K562 (cell line): ENCODE measurements around the gene NMT2. TPM values are rescaled to one million over a fixed set of nuclear protein-coding genes. Genes with fewer than 3 reads are reported as not detected.

Experiments used
- CEBPB ChIP-seq: fragments of 450-650 bp; IDR thresholded peaks from 2 replicates; pipeline ENCODE4 v1.6.1; 2016; ENCODE audit warnings: missing genetic modification characterization, missing compliant biosample characterization
- HMGN3 ChIP-seq: IDR thresholded peaks from 2 replicates; pipeline ENCODE4 v1.6.1; 2011; ENCODE audit warnings: borderline replicate concordance, low read depth, mild to moderate bottlenecking, mixed read lengths, low read length; ENCODE audit not compliant: insufficient read length; ENCODE audit errors: extremely low read depth
- HNRNPH1 ChIP-seq: fragments of 200-400 bp; formaldehyde crosslinking; optimal IDR thresholded peaks from 2 replicates; pipeline ENCODE3; 2017; ENCODE audit warnings: low read depth, mild to moderate bottlenecking, low read length, moderate library complexity
- PBX2 ChIP-seq, 2 experiments: IDR thresholded peaks in 1 of 2; conservative IDR thresholded peaks in 1 of 2; 2 replicates each; pipeline ENCODE4 v1.6.1; 2016; ENCODE audit warnings: low read depth in 2 of 2, mild to moderate bottlenecking in 1 of 2, missing compliant biosample characterization in 1 of 2, missing genetic modification characterization in 1 of 2, moderate library complexity in 1 of 2
- PCBP1 ChIP-seq: fragments of 200-400 bp; formaldehyde crosslinking; IDR thresholded peaks from 2 replicates; pipeline ENCODE4 v1.6.1; 2018; ENCODE audit warnings: mild to moderate bottlenecking, low read depth, low read length; ENCODE audit not compliant: poor library complexity, severe bottlenecking
- RCOR1 ChIP-seq, 2 experiments: IDR thresholded peaks; 2 replicates each; pipeline ENCODE4 v1.6.1; 2012; ENCODE audit warnings: low read depth in 2 of 2, low read length in 2 of 2, borderline replicate concordance in 1 of 2, improper control_type of control experiment in 1 of 2
- SAP30 ChIP-seq: fragments of 200-600 bp; sonication (generic); IDR thresholded peaks from 2 replicates; pipeline ENCODE4 v1.6.1; 2012; ENCODE audit warnings: borderline replicate concordance, low read depth, mild to moderate bottlenecking, moderate library complexity, low read length, control low read depth, inconsistent platforms; ENCODE audit not compliant: insufficient read depth, poor library complexity, severe bottlenecking
- TAF15 ChIP-seq: fragments of 200-400 bp; formaldehyde crosslinking; IDR thresholded peaks from 2 replicates; pipeline ENCODE4 v1.6.1; 2017; ENCODE audit warnings: mild to moderate bottlenecking, low read depth, low read length, moderate library complexity
- TAF9B ChIP-seq: fragments of 450-650 bp; IDR thresholded peaks from 2 replicates; pipeline ENCODE4 v1.6.1; 2018; ENCODE audit warnings: mild to moderate bottlenecking; ENCODE audit not compliant: partially characterized antibody
- TRIM24 ChIP-seq, 2 experiments: fragments of 450-650 bp; IDR thresholded peaks; 2 replicates each; pipeline ENCODE4 v1.6.1; 2016
- ZNF316 ChIP-seq: fragments of 450-650 bp; IDR thresholded peaks from 2 replicates; pipeline ENCODE4 v1.6.1; 2016
- ZNF639 ChIP-seq, 2 experiments: fragments of 200-800 bp in 1 of 2; sonication (Bioruptor generic) in 1 of 2; sonication (generic) in 1 of 2; formaldehyde crosslinking in 1 of 2; IDR thresholded peaks in 1 of 2; conservative IDR thresholded peaks in 1 of 2; 2 replicates each; pipeline versions ENCODE4 v1.5.0 to v1.6.1; 2016 to 2020; ENCODE audit warnings: missing compliant biosample characterization in 1 of 2, missing genetic modification characterization in 1 of 2, missing genetic modification reagents in 1 of 2
- ZNF766 ChIP-seq: fragments of 200-800 bp; sonication (Bioruptor generic); conservative IDR thresholded peaks from 2 replicates; pipeline ENCODE4 v1.6.1; 2016; ENCODE audit warnings: missing genetic modification characterization, missing compliant biosample characterization
- polyA plus RNA-seq, 8 experiments: library from polyadenylated mRNA; depleted of rRNA in 4 of 8; stranded (reverse) in 5 of 8; unstranded in 3 of 8; fragments of >200 nt; fragmentation: Nextera tagmentation in 2 of 8; fragmentation: Illumina TruSeq in 1 of 8; extraction: Ambion mirVana in 2 of 8; extraction: Trizol in 1 of 8; gene quantifications; 2 replicates each; pipeline versions ENCODE4 v1.2.1 to v1.2.3, GENCODE V29; 2011 to 2014; ENCODE audit warnings: inconsistent platforms in 1 of 8, missing spikeins in 1 of 8
- total RNA-seq, 7 experiments: library from RNA; depleted of rRNA in 6 of 7; stranded (reverse); fragments of >200 nt in 6 of 7; fragmentation: Illumina TruSeq in 2 of 7; extraction: Trizol in 2 of 7; gene quantifications; 2 replicates each; pipeline versions ENCODE4 v1.2.1 to v1.2.3, GENCODE V29; 2011 to 2021; ENCODE audit warnings: low replicate concordance in 1 of 7

NMT2 gene
- total and polyA plus RNA-seq, 9 of the 15 experiments (the other 6 are each of a cell fraction or from before 2014, with no cell fraction given), result 5.2 to 15.9 (median 10.8) TPM

GRCh38 chr10:15137636-15138035 is 30.9 kb downstream of the NMT2 start (continued):
- TF ChIP-seq ZNF639 (CRISPR knock-in tag; conservative IDR thresholded peaks at IDR 0.05 in 1 of 2, IDR thresholded peaks at IDR 0.05 in 1 of 2) (0 out of 4 replicates have a peak, but pooled peaks of 1 of the 2 experiments have one; percentile 50), PCBP1 (no peak), TAF9B (no peak), HMGN3 (no peak), HNRNPH1 (no peak), ZNF766 (CRISPR knock-in tag) (0 out of 2 replicates have a peak, but pooled peaks have one; percentile 21), PBX2 (CRISPR knock-in tag; IDR thresholded peaks at IDR 0.05; ENCODE audit: low read depth) (no peak), PBX2 (tag; conservative IDR thresholded peaks at IDR 0.05; ENCODE audit: low read depth) (peak; percentile 96), SAP30 (no peak), RCOR1 (IDR thresholded peaks at IDR 0.05; ENCODE audit: borderline replicate concordance in 1 of 2, low read depth in 2 of 2, low read length in 2 of 2) (no peak), TRIM24 (IDR thresholded peaks at IDR 0.05) (peak in 1 of 2 experiments; percentile 22; a peak in 1 of 4 replicates), ZNF316 (peak; percentile 79), CEBPB (peak; percentile 95), TAF15 (no peak)
